Pulmonary artery endothelial cell (primary cell): ENCODE results near the gene LYSMD3. TPM values are rescaled to one million over a fixed set of nuclear protein-coding genes. Genes with fewer than 3 reads are reported as not detected.
A peak's percentile ranks its signal among the peaks of the same experiment; 100 is the strongest.
"Not testable (repeated sequence)": the region's sequence is repeated elsewhere in the genome, so short reads cannot be mapped to it uniquely, and the experiment has no call there.

Source experiments
- DNase-seq: peaks from one replicate; pipeline ENCODE4 v3.0.0-alpha.2; 2011; ENCODE audit warnings: low read depth, low spot score
- total RNA-seq: library from RNA; depleted of rRNA; stranded (reverse); fragments of >200 nt; gene quantifications from 2 replicates; pipeline ENCODE4 v1.2.3, GENCODE V29; 2014

Gene LYSMD3
- total RNA-seq = 15.3 and 24.4 TPM in 2 replicates

- peak; percentile 84 for DNase-seq
Measured at GRCh38 chr5:90529194-90529938, at the start of gene LYSMD3. LYSMD3 (minus strand) TSS chr5:90529584; CDS start chr5:90525289, 4,295 bp downstream.

DNA sequence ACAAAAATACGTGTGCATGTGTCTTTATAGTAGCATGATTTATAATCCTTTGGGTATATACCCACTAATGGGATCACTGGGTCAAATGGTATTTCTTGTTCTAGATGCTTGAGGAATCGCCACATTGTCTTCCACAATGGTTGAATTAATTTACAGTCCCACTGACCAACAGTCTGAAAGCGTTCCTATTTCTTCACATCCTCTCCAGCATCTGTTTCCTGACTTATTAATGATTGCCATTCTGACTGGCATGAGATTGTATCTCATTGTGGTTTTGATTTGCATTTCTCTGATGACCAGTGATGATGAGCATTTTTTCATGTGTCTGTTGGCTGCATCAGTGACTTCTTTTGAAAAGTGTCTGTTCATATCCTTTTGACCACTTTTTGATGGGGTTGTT lies 47.2 kb upstream of the LYSMD3 start:
- DNase-seq = not testable (repeated sequence)

DNA sequence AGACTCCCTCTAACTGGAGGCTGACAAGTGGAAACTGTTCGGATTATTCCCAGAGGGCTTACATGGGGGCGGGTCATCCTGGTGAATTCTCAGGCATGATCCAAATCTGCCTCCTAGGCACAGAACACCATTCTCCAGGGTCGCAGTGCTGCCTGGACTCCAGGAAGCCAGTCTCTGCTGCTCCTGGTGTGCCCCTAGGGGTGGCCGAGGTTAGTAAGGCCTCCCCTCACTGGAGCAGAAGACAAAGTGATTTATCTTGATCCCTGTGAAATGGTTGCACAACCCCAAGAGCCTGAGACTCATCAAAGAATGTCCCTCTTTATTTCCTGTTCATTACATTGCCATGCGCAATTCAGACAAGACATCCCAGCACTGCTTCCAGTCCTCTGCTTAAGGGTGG lies 46.3 kb upstream of the LYSMD3 start:
- DNase-seq = no peak

DNA sequence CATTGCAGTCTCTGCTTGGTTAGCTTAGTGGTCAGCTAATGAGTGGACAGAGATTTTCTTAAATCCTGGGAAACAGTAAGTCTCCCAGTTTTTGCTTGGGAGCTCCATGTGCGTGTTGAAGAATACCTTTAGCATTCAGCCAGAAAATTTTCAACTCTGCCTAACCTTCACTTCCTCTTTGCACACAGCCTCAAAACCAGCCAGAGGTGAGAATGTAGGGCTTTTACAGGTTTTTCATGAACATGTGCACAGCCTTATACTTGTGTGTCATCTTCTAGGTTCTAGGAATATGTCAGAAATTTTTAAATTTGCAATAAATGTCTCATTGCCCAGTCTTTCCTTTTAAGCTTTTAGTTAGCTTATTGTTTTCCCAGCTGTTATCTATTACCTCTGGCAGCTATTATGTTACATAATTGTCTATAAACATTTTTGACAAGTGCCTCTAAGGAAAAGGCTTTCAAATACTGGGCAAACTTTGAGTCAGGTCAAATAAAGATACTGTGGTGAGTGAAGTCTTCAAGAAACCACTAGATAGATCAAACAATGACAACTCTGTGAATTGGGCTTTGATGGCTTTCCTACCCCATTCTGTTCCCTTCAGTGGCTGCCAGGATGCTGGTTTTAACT lies 41.9 kb upstream of the LYSMD3 start:
- no peak for DNase-seq

DNA sequence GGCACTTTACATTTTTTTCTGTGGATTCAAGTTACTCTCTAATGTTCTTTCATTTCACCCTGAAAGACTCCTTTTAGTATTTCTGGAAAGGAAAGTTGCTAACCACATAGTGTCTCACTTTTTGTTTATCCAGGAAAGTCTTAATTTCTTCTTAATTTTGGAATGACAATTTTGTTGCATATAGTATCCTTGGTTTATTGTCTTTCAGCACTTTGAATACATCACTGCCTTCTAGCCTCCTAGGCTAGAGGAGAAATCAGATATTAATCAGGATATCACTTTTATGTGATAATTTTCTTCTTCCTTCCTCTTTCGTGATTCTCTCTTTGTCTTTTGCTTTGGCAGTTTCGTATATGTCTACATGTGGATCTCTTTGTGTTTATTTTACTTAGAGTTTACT lies 40.6 kb upstream of the LYSMD3 start:
- no peak for DNase-seq

GRCh38 chr5:90569084-90569483 lies 39.7 kb upstream of the LYSMD3 start:
- no peak for DNase-seq

GRCh38 chr5:90565491-90565890 lies 36.1 kb upstream of the LYSMD3 start:
- no peak for DNase-seq

- no peak for DNase-seq
Measured at GRCh38 chr5:90563108-90563507, 33.7 kb upstream of the LYSMD3 start.

- DNase-seq = no peak
Measured at GRCh38 chr5:90562341-90562740, 33.0 kb upstream of the LYSMD3 start.

GRCh38 chr5:90561766-90562165 lies 32.4 kb upstream of the LYSMD3 start:
- DNase-seq = no peak

DNA sequence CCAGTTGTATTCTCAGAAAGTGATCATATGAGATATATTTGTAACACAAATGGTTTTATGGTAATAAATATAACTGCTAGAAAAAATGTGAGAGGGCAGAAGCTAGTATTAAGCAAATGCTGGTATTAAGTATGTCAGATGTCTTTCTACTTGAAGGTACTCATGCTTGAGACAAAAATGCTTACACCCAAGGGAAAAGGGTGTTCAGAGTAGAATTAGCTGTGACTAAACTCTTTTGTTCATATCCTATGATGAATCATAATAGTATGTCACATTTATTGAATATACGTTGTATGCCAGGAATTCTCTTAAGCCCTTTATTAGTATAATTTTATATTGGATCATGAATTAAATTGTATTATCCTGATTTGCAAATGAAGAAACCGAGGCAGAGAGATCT lies 31.4 kb upstream of the LYSMD3 start:
- no peak for DNase-seq

GRCh38 chr5:90558344-90559192 lies 29.2 kb upstream of the LYSMD3 start, which contains the start of gene ADGRV1:
ADGRV1 (plus strand) TSS chr5:90558797; CDS start chr5:90558896, 99 bp downstream.
- no peak for DNase-seq

GRCh38 chr5:90557871-90558270 lies 28.5 kb upstream of the LYSMD3 start:
- no peak for DNase-seq

DNA sequence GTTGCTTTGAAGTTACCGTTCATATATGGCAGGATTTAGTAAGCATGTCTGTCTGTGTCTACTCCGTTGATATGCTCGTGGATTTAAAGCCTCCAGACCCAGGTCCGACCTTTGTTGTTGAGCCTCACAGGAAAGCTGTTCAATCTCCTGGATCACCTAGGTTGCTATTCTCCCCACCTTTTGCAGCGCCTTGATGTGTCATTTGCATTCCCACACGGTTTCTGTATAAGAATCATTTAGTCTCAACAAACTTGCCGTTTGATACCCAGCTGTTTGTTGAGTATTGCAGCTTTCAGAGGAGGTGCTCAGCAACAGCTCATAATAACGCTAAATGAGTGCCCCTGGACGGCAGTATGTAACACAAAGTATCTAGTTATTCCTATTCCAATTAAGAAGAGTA lies 28.0 kb upstream of the LYSMD3 start:
- no peak for DNase-seq

- no peak for DNase-seq
Measured at GRCh38 chr5:90555666-90556065, 26.3 kb upstream of the LYSMD3 start.

GRCh38 chr5:90554358-90555006 lies 25.1 kb upstream of the LYSMD3 start:
- no peak for DNase-seq

- no peak for DNase-seq
Measured at GRCh38 chr5:90553711-90554110, 24.3 kb upstream of the LYSMD3 start.

DNA sequence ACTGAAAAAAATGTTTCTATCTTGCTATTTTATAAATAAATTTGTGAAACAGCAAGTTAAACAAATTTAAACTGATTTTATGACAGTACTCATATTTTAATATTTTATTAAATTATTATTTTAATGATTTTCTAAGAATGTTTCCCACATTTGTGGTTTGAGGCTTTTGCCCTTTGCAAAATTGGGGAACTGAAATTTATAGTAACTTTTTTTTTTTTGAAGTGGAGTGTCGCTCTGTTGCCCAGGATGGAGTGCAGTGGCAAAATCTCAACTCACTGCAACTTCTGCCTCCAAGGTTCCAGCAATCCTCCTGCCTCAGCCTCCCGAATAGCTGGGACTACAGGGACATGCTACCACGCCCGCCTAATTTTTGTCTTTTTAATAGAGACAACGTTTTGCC lies 22.0 kb upstream of the LYSMD3 start:
- no peak for DNase-seq

GRCh38 chr5:90550963-90551362 lies 21.6 kb upstream of the LYSMD3 start:
- no peak for DNase-seq

- no peak for DNase-seq
Measured at GRCh38 chr5:90549729-90550275, 20.4 kb upstream of the LYSMD3 start.

DNA sequence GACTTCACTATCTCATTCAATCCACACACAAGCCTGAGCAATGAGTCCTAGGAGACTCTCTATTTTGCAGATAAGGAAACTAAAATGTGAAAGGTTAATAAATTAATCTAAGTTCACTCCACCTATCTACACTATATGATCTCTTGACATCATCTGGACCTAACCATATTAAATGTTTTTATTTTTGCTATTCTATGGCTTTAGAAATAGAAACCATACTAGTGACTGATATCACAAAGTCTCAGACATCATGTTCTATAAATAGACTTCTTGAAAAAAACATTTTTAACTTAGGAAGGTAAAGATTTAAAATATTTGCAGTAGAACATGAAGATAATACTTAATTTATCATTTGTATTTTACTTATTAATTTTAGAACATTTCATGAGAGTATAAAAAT lies 19.8 kb upstream of the LYSMD3 start:
- no peak for DNase-seq
